Kidney (tissue), 14 donors: ENCODE data around the gene FAAP100. TPM values are rescaled to one million over a fixed set of nuclear protein-coding genes. Genes with fewer than 3 reads are reported as not detected.

ENCODE experiments used
- DNase-seq, 5 donors: peaks; one replicate each; pipeline ENCODE4 v3.0.0-alpha.2; 2013 to 2020
- FAIRE-seq: peaks from 2 replicates; lab custom pipeline; 2012; peaks lifted over from hg19 to GRCh38; lab: Jason Lieb, UNC
- H3K27ac ChIP-seq, 2 donors: one replicate each; pipeline ENCODE4 v1.7.0; 2013; ENCODE audit warnings: low read depth in 2 of 2, low read length in 2 of 2, inconsistent platforms in 1 of 2
- H3K27me3 ChIP-seq: one replicate; pipeline ENCODE4 v1.7.1; 2013; ENCODE audit warnings: low read length, inconsistent platforms; ENCODE audit not compliant: control insufficient read depth, insufficient read depth
- H3K36me3 ChIP-seq, 3 donors: one replicate each; pipeline versions ENCODE4 v1.7.0 to v1.7.1; 2013; ENCODE audit warnings: low read length in 3 of 3, control low read depth in 1 of 3, inconsistent platforms in 1 of 3; ENCODE audit not compliant: insufficient read depth in 3 of 3, control insufficient read depth in 2 of 3
- H3K4me1 ChIP-seq, 3 donors: one replicate each; pipeline versions ENCODE4 v1.7.0 to v1.7.1; 2013; ENCODE audit warnings: low read length in 3 of 3, inconsistent platforms in 1 of 3, low read depth in 1 of 3; ENCODE audit not compliant: control insufficient read depth in 2 of 3, insufficient read depth in 2 of 3
- H3K4me3 ChIP-seq, 3 donors: one replicate each; pipeline versions ENCODE4 v1.7.0 to v1.8.1; 2013; ENCODE audit warnings: low read length in 3 of 3, control low read depth in 1 of 3, inconsistent platforms in 1 of 3
- H3K9ac ChIP-seq, 3 donors: one replicate each; pipeline versions ENCODE4 v1.7.0 to v1.7.1; 2013; ENCODE audit warnings: low read length in 3 of 3, control low read depth in 1 of 3, inconsistent platforms in 1 of 3
- H3K9me3 ChIP-seq, 3 donors: one replicate each; pipeline versions ENCODE4 v1.7.0 to v1.7.1; 2013; ENCODE audit warnings: low read length in 3 of 3, control low read depth in 1 of 3, inconsistent platforms in 1 of 3; ENCODE audit not compliant: control insufficient read depth in 2 of 3, insufficient read depth in 1 of 3
- intact Hi-C: fragments of 100-400 bp; cut with DNase I; formaldehyde crosslinking; loops from one replicate; pipeline ENCODE4 v1.11.1; 2022
- polyA plus RNA-seq: library from polyadenylated mRNA; stranded (reverse); fragments of 350-450 nt; fragmentation: Illumina TruSeq; extraction: RNeasy Lipid Tissue Mini Kit (QIAGEN cat#74804); gene quantifications from one replicate; pipeline ENCODE4 v1.2.3, GENCODE V29; 2014; ENCODE audit warnings: low read depth, low replicate concordance; ENCODE audit not compliant: insufficient read depth
- total RNA-seq: library from RNA; stranded (reverse); fragmentation: NEBNext Ultra II Directional; extraction: Animal tissue kit (Norgen Biotek cat#: 25700); gene quantifications from one replicate; pipeline ENCODE4 v1.2.1, GENCODE V29; 2021
- TF ChIP-seq, protein P1 (sequence below): IDR thresholded peaks from 3 replicates; pipeline ENCODE4 v1.5.1; 2012; ENCODE audit warnings: mild to moderate bottlenecking, moderate library complexity, borderline replicate concordance; ENCODE audit not compliant: insufficient read depth; ENCODE audit errors: extremely low read depth
- donor health status: control.
- donor health status: control.
- donor health status: control.
- donor health status: control.
- donor health status: control.
- donor health status: DM: yes; HTN: yes; CAD: no.
- donor health status: Normal renal cell carcinoma (clear cell type).

Gene FAAP100
- total and polyA plus RNA-seq, 2 donors from 2014 or later: 13.2 to 28.6 TPM

DNA sequence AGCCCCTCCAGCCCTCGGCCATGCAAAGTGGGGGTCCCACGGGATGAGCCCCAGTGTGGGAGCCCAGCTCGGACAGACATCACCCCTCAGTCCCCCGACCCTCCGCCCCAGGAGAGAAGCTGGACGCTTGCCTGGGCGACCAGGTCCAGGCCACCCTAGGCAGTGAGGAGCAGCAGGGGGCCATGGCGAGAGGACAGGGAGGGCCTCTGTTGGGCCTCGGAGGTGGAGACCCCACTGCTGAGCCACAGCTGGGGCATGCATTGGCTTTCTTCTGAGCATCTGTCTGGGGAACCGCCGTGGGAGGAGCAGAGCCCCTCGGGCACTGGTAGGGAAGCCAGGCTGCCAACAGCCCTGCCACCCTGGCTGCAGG, 52.6 kb downstream of the FAAP100 start:
- FAIRE-seq (no peak), DNase-seq (no peak)
- Histone ChIP-seq H3K36me3 (no peaks in the 10 kb centered on the region), H3K4me3 (no peak overlapping the region), H3K27me3 (no peaks in the 10 kb centered on the region), H3K4me1 (peaks cover 0 to 2% (median 0%) of the 10 kb centered on the region in 3 donors), H3K27ac (no peak overlapping the region), H3K9ac (no peak overlapping the region), H3K9me3 (no peaks in the 10 kb centered on the region)
- intact Hi-C loops: no loop called here
- TF ChIP-seq, protein P1, sequence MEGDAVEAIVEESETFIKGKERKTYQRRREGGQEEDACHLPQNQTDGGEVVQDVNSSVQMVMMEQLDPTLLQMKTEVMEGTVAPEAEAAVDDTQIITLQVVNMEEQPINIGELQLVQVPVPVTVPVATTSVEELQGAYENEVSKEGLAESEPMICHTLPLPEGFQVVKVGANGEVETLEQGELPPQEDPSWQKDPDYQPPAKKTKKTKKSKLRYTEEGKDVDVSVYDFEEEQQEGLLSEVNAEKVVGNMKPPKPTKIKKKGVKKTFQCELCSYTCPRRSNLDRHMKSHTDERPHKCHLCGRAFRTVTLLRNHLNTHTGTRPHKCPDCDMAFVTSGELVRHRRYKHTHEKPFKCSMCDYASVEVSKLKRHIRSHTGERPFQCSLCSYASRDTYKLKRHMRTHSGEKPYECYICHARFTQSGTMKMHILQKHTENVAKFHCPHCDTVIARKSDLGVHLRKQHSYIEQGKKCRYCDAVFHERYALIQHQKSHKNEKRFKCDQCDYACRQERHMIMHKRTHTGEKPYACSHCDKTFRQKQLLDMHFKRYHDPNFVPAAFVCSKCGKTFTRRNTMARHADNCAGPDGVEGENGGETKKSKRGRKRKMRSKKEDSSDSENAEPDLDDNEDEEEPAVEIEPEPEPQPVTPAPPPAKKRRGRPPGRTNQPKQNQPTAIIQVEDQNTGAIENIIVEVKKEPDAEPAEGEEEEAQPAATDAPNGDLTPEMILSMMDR: no peak

DNA sequence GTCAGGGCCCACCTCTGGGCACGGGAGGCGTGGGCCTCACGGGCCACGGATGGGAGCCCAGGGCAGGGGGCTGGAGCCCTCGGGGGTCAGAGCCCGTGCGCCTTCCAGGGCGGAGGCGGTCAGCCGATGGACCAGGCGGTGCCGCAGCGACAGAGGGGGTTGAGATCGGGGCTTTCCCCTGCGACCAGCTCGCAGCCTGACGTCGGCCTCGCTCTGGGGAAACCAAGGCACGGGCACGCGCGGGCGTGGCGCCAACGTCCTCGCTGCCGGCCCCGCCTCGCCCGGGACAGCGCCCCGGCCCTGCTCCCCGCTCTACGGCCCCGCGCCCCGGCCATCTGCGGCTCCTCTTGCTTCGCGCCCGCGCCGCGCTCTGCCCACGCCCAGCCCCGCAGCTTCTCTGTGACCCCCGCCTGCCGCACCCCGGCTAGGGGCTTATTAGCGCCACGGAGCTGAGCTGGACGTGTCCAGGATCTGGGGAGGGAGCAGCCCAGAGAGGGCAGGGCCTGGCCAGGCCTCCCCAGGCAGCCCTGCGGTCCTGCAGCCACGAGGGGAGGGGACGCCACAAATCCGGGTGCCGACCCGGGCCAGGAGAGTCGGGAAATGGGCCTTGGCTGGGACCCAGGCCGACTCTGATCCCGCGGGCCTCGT, 53.1 kb downstream of the FAAP100 start:
- Histone ChIP-seq H3K9me3 (no peaks in the 10 kb centered on the region), H3K4me1 (peaks cover 0 to 2% (median 0%) of the 10 kb centered on the region in 3 donors), H3K27ac (no peak overlapping the region), H3K9ac (no peak overlapping the region), H3K27me3 (no peaks in the 10 kb centered on the region), H3K4me3 (no peak overlapping the region), H3K36me3 (no peaks in the 10 kb centered on the region)
- FAIRE-seq (no peak), DNase-seq (peak in 1 of 5 donors; percentile 19)
- intact Hi-C loops: no loop called here
- TF ChIP-seq, protein P1: no peak

DNA sequence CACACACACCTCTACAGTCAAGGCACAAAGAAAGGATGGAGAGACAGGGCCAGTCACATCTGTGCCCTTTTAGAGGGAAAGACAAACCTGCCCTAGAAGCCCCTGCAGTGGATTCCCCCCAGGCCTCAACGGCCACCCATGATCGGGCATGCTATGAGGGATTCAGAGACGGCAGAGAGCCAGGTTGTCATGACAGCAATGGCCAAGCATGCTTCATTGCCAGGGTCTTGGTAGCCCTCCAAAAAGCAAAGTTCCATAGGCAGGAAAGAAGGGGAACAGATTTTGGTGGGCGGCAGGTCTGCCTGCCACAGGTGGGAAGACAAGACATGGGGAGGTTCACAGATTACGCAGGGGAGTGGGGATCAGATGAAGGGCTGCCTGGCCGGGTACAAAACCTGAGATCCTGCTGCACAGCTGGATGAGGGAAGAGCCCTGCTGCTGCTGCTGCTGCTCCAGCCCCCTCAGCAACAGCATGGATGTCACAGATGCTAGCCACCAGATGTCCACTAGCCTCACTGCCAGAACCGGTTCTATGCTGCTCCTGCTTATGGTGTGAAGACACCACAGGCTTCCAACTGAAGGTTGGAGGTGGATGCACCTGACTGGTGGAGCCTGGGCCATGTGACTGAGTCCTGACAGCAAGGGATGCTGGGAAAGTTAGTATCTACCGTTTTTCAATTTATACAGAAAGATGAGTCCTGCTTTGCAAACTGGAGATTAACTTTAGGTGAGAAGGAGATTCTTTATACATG, 57.4 kb downstream of the FAAP100 start:
- no peaks in the 10 kb centered on the region for H3K9me3 ChIP-seq
- TF ChIP-seq, protein P1: no peak
- DNase-seq: peak in 1 of 5 donors; percentile 13
- H3K9ac ChIP-seq: no peak overlapping the region
- no peak overlapping the region for H3K27ac ChIP-seq
- no peak overlapping the region for H3K4me3 ChIP-seq
- no peaks in the 10 kb centered on the region for H3K36me3 ChIP-seq
- intact Hi-C loops: no loop called here
- no peaks in the 10 kb centered on the region for H3K27me3 ChIP-seq
- no peak for FAIRE-seq
- H3K4me1 ChIP-seq: peaks cover 0 to 4% (median 0%) of the 10 kb centered on the region in 3 donors
